Stimulated activated CD4-positive, alpha-beta T cell treated with anti-CD3 and anti-CD28 coated beads, TNF-alpha, amount 100 ng/mL, for 48 hours (primary cell): ENCODE results near the gene FARS2.

ENCODE experiments used
- DNase-seq, 3 donors: peaks; one replicate each; pipeline ENCODE4 v3.0.0-alpha.2; 2020; ENCODE audit warnings: low read depth in 3 of 3

Gene FARS2

DNA sequence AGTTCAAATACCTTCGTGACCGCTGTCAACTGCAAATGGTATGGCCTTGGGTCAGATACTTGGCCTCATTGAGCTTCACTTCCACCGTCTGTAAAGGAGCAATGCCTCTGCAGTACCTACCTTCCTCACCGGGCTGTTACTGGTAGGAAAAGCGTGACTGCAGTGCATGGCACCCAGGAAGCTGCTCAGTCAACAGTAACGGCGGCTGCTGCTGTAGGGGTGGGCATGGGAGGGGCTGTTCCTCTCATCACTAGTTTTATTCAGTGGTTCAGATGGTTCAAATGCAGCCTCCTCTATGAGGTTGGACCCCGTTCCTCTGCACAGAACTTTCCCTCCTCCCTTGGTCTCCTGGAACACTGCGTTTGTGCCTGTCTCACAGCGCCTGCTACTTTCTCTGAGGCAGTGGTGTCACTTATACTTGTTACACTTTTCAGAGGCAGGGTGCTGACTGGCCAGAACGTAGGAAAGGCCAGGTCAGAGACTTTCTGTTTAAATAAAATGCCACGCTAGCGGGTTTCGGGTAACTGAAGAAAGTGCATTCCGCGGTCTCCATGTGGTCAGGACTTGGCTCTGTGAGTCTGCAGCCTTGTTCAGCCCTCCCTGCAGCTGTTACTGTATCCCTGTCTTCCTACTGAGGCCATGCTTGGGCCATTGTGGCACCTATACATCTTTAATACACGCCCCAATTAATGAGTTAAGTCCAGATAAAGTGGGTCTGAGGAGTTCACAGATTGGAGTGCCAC, 465.8 kb downstream of the FARS2 start:
- DNase-seq, result no peak

DNA sequence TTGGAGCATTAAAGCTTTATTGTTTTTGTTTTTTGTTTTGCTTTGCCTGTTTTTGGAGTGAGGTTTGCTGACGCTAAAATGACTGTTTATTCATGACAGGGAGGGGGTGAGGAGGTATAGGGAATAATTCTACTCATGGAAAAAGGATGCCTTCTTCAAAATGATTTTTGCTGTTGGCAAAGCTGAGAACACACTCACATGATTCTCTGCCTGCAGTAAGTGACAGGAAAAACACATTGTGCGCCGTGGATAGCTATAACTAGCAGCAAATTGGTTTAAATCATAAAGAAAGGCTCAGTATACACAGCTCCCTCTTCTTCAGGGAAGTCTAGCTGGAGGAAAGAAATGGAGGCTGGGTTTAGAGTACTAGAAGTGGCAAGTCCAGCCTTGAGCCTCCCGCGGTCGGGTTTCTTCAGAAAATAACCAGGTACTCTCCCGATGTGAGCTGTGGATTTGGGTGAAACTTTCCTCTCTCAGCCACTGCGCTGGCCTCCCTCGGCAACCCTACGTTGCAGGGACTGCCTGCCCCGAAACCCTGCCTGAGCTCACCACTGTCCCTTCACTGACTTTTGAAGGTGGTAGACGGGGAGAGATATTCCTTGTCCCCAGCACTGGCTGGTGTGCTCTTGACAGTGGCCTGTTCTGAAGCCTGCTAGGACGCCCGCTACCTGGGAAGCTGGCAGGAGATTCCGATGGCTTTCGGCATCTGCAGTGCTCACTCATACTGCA, 467.2 kb downstream of the FARS2 start:
- no peak for DNase-seq

DNA sequence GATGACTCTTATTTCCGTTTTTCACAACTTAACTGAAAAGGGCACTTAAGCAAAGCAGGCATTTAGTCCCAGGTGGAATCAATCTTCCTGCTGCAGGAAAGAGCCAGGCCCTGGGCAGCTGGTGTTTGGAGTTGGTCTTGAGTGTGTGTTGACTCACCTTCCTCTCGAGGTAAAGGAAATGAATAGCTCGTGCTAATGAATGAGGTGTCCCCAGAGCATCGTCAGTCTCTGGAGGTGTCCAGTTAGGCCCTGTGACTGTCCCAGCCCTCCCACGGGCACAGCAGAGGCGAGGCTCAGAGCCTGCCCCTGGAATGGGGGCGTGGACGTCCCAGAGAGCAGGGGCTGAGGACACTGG, 467.7 kb downstream of the FARS2 start:
- DNase-seq, result no peak

DNA sequence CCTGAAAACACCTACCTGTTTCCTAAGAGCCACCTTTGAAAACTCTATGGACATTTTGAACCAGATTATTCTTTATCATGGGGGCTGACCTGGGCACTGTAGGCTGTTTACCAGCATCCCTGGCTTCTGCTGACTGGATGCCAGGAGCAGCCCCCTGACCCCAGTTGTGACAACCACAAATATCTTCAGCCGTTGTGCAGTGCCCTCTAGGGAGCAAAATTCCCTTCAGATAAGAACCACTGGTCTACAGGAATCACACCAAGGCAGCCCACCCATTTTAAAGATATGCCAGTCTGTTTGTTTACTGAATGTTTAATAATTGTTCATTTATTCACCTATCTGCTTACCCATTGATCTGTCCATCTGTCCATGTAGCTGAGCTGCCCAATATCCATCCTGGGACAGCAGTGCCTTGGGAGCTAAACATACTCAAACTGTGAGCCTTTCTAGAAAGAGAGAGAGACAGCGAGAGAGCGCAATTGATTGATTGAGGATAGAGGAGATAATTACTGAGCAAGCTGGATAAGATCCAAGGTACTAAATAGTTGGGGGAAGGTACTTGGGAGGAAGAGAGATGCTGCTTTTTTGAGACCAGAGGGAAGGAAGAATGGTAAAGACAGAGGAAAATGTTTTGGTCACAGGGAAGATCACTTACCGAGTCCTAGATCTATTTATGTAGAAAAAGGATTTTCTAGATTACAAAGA, 468.7 kb downstream of the FARS2 start:
- DNase-seq, result no peak

DNA sequence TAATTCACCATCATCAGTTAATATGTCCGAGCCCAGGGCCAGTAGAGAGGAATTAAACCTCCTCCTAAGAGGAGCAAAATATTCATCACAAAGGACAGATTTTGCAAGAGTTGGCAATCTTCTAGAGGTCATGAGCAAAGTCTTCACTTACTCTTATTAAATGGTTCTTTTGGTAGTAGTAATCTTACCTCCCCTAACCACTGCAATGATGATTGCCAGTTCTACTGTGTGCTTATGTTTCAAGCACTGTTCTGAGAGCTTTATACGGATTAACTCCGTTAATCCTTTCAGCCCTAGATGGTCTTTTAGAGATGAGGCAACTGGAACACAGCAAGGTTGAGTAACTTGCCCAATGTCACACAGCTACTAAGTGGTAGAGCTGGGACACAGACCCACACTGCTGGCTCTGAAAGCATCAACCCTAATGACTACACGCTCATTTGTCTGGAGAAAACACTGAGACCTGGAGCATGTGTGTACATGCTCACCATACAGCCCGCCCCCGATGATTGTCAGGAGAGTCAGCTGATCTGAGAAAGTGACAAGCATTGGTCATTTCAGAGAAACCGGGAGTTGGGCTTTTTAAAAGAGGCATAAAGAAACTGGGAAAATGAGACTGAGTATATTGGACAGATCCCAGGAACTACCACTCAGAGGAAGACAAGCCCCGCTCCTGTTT, 469.4 kb downstream of the FARS2 start:
- no peak for DNase-seq

DNA sequence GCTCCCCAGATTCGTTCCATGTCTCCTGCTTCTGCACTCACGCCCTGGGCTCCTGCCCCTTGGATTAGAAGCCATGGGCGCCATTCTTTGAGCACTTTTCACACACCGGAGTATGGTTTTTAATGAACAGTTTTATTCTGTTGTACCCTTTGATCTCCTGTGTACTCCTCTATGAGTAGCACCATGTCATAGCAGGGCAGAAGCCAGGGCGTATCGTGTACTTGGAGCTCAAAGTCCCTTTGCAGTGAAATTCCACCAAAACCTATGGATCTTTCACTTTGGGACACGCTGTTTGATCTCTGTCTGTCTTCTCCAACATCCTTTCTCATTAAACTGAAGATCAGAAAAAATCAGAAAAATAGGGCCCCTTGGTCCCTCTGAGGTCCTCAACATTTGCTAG, 470.1 kb downstream of the FARS2 start:
- no peak for DNase-seq

DNA sequence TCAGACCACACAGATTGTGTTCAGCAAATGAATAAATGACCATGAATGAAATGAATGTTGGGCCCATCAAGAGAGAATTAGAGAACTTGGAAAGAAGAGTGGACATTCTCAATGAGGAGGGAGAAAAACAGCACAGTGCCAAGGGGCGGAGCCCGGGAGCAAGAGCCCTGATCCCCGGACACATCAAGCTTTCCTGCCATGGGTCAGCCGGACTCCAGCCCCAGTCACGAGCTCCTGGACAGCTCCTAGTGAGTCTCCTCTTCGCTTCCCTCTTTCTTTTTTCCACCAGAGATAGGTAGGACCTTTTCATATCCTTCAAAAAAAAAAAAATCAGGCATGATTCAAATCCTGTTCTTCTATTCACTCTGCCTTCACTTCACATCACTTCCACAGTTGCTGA, 471.2 kb downstream of the FARS2 start:
- DNase-seq, result no peak

DNA sequence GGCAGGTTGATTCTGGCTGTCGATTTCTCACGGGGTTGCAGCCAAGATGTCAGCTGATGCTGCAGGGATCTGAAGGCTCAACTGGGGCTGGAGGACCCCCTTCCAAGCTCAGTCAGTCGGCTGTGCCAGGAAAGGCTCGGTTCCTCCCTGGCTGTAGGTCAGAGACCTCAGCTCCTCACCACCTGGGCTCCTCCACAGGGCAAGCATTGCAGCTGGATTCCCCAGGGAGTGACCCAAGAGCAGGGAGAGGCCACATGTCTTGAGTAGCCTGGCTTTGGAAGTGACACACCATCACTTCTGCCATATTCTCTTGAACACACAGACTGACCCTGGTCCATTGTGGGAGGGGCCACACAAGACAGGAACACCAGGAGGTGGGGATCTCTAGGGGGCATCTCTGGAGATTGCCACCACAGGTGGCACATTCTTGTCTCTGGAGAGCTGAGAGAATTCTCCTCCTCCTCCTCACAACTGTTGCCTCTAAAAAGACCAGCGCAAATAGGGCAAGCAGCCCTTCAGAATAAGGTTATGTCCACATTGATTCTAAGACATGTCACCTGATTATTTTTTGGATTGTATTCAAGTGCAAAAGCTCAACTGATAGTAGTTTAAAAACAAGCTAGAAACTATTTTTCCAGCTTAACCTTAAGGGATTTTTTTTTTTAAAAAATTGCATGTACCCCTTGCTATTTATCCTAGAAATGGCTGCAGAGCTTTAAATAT, 474.9 kb downstream of the FARS2 start:
- no peak for DNase-seq

DNA sequence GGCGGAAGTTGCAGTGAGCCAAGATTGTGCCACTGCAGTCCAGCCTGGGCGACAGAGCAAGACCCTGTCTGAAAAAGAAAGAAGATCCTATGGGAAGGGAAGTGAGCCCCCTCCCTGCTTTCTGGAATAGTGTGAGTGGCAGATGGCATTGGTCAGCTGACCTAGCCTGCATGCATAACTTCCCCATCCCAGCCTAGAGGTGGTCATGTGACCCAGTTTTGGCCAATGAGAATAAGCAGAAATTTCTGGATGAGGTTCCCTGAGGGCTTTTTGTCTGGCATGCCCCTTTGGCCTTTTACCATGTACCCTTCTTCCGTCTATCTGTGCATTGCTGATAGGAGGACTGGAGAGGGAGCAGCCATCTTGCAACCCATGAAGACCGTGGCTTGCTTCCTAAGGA, 476.1 kb downstream of the FARS2 start:
- DNase-seq, result no peak

DNA sequence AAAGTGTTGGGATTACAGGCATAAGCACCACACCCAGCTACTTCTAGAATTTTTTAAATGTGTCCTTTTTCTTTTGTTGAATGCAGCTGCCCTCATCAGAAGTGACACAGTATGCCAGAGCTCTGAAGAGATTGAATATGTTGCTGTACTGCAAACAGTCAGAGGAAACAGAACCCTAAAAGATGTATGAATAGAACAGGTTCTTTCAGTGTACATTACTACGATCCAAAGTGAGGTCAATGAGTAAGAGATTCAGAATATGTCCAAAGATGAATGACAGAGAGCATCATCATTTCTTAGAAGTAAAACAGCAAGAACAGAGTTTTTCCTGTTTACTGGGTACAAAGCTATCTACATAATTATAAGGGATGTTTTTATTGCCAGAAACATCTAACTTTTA, 476.9 kb downstream of the FARS2 start:
- no peak for DNase-seq

DNA sequence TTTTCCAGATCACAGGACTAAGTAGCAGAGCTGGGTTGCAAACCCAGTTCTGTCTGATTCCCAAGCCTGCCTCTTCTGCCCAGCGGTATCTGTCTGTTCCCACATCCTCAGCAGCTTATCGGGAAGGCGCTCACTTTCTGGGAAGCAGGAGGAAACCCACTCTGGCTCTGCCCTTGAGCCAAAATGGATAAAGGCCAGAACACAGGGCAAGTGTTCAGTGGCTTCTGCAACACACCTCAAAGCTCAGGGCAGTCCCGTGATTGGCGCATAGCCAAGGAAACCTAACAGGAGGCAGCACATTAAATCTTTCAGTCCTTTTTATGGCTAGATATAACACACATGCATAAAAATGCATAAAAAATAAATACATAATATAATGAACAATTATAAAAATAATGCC, 483.2 kb downstream of the FARS2 start:
- no peak for DNase-seq

DNA sequence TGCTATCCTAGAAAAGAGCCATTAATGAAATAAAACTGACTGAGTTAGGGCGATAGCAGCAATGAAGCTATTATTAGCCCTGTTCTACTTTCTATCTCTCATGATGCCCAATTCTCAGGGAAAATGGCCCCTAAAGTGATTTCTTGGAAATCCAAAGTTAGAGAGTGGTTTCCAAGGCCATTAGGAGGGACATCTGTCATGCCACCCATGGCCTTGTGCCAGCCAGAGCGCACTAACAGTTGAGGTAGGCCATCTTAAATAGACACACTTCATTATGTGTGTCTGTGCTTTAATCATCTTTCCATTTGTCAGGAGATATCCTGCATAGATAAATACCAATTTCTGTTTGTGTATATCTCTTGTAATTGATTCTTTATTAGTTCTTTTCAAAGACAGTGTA, 483.8 kb downstream of the FARS2 start:
- DNase-seq, result no peak

DNA sequence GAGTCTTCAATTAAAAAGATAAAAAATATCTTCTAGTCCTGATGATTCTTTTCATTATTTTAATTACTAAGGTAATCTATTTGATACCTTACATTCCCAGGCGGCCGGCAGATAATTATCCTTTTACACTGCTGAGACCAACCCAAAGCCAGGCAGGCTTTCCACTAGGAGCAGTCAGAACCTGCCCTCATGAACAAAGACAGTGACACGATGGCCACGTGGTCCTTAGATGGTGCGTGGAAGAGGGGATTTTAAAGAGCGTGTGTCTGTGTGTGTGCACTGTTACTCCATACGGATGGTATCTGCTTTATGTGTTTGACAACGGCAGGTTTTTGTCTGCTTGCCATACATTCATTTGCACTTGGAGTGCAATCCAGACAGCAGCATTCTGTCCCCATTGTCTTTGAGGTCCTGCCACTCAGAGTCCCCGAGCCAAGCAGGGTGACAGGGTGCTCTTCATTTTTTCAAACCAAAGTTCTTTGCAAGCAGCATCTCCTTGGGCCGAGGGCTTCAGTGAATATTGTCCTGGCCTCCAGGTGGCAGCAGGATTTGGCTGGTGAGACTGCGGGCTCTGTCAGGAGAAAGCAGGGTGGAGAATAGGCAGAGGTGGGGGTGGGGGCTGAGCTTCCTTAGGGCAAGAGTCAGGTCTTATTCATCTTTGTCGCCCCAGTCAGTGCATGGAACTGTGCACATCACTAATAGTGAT, 484.9 kb downstream of the FARS2 start:
- no peak for DNase-seq

DNA sequence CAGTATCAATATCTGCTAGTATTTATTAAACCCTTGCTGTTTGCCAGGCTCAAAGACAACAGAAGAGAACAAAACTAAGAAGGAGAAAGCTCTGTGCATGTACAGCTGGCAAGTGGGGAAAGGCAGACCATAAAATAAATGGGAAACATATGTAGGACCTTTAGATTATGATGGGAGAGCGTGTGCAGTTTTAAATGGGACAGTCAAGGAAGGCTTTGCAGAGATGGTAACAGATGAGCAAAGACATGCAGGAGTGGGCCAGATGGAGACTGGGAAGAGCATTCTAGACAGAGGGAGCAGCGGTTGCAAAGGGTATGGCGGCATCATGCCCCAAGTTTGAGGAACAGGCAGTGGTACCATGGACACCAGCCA, 485.4 kb downstream of the FARS2 start:
- no peak for DNase-seq

DNA sequence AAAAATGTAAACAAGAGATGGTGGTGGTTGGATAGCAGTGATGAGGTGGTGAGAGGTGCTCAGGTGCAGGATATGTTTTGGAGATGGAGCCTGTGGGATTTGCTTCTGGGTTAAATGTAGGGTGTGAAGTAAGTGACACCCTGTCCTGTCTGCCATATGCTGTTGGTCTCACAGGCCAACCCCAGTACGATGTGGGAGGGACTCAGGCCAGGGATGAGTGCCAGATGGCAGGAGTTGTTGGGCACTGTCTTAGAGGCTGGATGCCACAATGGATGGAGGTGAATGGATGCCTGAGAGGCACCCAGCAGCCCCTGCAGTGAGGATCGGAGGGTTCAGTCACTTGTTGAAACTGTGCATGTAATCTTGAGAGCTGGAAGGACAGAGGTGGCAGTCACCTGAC, 486.1 kb downstream of the FARS2 start:
- DNase-seq, result no peak

DNA sequence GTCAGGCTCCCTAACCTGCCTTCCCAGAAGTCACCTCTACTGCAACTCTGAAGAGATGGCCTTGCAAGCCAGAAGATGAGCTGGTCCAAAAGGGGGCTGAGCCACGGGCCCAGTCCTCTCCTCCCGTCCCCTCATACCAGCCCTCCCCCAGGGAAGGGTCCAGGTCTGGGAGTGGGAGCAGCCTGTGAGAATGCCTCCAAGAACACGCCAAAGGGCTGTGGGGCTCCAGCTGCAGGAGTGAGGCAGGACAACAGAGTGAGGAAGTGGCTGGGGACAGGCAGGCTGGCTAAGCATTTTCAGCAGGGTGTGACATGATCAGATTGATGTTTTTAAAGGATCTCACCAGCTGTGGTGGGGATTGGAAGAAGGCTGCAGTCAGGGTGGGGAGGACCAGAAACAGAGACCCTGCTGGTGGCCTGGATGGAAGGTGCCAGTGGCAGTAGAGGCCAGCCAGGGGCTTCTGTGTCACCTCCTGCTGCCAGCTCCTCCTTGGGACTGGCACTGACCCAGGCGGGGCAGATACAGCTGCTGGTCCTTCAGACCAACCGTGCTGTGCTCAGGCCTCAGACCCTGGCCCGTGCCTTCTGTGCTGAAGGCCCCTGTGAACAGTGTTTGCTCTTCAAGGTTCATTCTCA, 487.8 kb downstream of the FARS2 start:
- DNase-seq, result no peak

DNA sequence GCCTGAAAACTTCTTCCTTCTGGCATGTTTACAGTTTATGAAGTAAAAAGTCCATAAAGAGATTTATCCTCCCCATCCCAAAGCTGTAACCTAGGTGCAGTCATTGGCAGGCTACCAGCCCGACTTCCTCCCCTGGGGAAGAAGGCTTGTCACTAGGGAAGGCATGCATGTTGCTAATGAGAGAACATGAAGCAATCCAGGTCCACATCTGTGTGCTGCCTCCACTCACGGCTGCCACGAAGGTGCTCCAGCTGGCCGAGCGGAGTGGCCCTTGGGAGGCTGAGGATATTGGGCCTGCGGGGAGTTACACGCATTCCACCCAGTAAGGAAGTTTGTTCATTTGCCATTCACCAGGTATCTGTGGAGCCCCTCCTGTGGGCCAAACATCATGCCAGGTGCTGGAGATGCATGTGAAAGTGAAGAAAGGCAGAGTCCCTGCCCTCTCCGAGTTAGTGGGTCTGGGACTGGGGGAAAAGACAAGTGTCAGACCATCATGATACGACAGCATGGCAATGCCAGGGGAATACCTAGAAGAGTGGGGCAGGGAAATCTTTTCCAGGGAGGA, 488.4 kb downstream of the FARS2 start:
- DNase-seq, result no peak

DNA sequence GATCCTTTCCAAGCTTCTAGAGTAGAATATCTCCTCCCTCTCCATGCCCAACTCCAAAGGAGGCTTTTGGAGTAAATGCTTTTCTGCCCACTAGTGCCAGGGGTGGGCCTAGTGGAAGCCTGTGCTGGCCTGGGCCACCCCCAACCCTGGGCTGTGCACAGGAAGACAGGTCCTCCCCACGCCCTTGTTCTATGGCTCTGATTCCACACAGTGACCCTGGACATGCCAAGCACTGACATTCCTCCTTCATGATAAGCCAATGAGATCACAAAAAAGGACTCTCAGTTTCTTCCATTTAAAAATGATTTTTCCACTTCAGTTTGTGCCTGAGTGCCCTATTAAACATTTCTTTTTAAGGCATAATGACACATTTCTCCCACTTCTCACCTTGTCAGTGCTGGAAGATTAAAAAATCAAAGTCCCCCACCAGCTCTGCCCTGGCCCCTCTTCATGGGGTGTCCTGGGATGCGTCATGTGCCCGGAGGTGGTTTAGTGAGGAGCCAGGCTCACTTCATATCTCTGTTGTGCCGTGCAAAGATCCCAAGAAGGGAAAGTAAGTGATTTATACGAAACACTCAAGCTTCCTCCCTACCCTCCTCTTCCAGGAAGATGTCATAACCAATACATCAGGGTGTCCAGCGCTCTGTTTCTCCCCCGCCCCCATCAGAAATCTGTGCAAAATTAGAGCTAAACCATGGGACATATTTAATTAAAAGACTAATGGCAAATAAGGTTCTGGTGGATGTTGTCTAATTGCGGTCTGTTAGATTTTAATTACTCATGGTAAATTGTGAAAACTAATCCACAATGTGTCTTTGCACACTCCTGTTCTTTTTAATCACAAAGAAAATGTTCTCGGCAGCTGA, 490.4 kb downstream of the FARS2 start:
- no peak for DNase-seq

DNA sequence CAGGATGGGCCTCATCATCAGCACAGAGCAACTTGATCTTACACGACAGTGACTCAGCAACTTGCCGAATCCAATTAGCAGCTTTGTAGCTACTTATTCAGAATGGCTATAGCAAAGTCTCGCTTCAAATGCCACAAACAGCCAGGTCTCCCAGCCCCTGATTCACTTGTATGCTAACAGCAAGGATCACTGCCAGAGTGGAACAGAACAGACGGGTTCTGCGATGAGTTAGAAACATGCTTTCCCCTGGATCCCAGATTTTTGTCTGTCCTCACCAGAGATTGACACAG, 491.0 kb downstream of the FARS2 start:
- no peak for DNase-seq

DNA sequence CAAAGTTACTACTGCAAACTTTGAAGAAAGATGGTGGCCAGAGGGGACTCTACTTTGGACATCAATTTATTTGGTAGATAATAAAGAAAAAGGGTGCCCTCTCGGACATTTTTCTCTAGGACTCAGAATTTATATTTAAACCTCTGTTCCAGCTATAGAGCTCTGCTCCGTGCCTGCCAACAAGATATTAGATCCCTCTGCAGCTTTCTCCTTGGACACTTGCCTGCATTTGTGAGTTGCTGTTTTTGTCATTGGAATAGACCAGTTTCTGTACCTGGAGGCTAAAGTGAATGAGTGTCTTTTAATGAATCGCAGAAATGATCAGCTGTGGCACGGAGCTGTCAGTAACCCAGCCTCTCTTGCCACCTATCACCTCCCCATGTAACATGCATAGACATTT, 491.9 kb downstream of the FARS2 start:
- no peak for DNase-seq
